Coronary artery (tissue), 2 donors: Measurements from ENCODE around the gene DOCK11.

Experiments
- DNase-seq: peaks from one replicate; pipeline ENCODE4 v3.0.0-alpha.2; 2017; ENCODE audit warnings: low spot score
- H3K27ac ChIP-seq, 2 donors: fragments of 200-600 bp; sonication (generic); one replicate each; pipeline ENCODE4 v1.5.1; 2016 to 2019
- H3K4me3 ChIP-seq: fragments of 200-600 bp; sonication (generic); 2 replicates; pipeline ENCODE4 v1.5.1; 2016; ENCODE audit warnings: mild to moderate bottlenecking, moderate library complexity
- TF ChIP-seq, protein P1 (sequence below): fragments of 200-600 bp; sonication (generic); IDR thresholded peaks from one replicate; pipeline ENCODE4 v1.5.1; 2019; ENCODE audit warnings: antibody characterized with exemption

DOCK11 gene

DNA sequence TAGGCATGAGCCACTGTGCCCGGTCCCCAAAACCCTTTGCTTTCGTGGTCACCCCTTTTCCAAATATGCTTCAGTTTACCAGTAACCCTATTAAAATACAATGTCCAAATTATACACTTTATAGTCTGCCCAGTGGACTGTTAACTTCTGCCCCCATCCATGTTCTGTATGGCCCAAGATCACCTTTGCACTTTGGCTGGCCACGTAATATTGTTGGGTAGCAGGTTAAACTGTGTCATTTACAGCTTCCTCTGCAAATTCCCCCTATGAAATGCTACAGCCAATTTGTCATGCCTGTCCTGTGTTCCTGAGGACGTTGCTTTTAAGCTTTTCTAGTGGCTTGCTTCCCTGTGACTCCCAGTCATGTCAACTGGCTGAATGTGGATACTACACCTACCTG is 130.7 kb downstream of the DOCK11 start:
- DNase-seq: no peak
- TF ChIP-seq, protein P1, sequence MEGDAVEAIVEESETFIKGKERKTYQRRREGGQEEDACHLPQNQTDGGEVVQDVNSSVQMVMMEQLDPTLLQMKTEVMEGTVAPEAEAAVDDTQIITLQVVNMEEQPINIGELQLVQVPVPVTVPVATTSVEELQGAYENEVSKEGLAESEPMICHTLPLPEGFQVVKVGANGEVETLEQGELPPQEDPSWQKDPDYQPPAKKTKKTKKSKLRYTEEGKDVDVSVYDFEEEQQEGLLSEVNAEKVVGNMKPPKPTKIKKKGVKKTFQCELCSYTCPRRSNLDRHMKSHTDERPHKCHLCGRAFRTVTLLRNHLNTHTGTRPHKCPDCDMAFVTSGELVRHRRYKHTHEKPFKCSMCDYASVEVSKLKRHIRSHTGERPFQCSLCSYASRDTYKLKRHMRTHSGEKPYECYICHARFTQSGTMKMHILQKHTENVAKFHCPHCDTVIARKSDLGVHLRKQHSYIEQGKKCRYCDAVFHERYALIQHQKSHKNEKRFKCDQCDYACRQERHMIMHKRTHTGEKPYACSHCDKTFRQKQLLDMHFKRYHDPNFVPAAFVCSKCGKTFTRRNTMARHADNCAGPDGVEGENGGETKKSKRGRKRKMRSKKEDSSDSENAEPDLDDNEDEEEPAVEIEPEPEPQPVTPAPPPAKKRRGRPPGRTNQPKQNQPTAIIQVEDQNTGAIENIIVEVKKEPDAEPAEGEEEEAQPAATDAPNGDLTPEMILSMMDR: no peak
- no peak overlapping the region for H3K27ac ChIP-seq
- no peak overlapping the region for H3K4me3 ChIP-seq

DNA sequence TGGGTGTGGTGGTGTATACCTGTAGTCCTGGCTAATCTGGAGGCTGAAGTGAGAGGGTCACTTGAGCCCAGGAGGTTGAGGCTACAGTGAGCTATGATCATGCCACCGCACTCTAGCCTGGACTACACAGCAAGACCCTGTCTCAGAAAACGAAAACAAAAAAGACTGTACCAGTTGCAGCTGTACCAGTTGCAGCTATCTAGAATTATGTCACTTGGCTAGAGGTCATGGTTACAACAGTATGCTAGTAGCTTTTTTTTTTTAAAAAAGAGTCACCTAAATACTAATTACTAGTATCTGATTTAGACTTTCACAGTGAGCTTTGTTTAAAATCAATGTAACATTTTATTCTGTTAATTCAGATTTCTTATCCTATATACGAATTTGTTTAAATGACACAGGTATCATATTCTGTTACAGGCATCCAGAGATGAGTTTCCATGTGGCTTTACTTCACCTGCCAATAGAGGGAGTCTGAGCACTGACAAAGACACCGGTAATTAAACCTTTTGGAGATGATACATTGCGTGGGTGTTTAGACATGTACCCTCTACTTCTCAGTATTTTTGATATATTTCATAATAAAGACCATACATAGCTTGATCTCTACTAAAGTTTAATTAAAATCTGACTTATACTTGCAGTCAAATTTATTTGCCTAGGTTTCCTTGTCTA is 131.6 kb downstream of the DOCK11 start:
- no peak overlapping the region for H3K27ac ChIP-seq
- no peak for DNase-seq
- H3K4me3 ChIP-seq: no peak overlapping the region
- TF ChIP-seq, protein P1: no peak

DNA sequence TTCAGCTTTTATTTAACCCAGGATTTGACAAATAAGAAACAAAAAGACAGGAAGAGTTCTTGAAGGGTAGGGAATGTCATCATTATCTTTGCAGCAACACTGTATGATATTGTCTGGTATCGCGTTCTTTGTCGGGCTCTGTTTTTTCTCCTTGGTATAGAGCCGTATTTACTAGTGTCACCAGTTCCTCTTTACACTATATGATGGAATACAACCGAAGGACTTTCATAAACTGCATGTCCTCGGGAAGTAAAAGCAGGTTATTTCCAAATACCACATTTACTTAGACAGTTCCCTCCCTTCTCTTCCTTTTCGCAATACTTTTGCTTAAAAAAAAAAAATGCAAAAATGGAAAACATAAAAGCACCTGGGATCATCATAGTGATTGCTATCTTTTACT is 135.2 kb downstream of the DOCK11 start:
- Histone ChIP-seq H3K4me3 (no peak overlapping the region), H3K27ac (no peak overlapping the region)
- TF ChIP-seq, protein P1: no peak
- no peak for DNase-seq

DNA sequence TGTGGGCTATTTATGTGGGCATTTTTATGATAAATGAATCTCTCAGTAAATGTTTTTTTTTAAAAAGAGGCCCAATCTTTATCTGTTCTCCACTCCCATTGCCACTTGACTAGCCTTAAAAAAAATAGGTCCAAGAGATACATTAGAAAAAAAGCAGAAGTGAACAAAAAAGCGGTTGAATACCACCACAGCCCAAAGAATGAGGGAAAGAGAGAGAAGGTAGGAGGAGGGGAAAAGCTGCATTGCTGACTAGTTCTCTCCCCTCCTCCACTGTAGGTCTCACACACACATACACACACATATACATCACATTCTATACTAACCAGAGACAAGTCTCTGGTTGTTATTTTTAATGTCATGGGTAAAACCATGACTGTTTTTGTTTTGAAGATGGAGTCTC is 136.0 kb downstream of the DOCK11 start:
- no peak for DNase-seq
- TF ChIP-seq, protein P1: no peak
- no peak overlapping the region for H3K4me3 ChIP-seq

DNA sequence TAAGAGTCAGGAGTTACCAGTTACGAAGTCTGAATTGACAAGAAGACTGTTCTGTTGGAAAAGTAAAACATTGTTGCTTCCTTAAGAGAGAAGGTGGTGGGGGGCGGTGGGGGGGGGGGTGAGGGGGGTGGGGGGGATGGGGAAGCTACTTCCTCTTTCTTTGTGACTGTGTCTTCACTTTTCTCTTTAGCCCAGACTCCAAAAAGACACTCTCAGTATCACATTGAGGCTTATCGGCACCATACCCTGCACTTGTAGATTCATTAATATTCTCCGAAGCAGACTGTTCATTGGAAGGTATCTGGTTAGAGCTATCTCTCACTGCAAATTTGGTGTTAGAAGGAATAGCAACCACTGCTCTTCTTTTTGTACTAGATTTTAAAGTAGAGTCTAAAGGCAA is 137.2 kb downstream of the DOCK11 start:
- Histone ChIP-seq H3K4me3 (no peak overlapping the region), H3K27ac (no peak overlapping the region)
- no peak for DNase-seq
- TF ChIP-seq, protein P1: no peak

More for the DNA sequence above, 136.0 kb downstream of the DOCK11 start:
- H3K27ac ChIP-seq: no peak overlapping the region

DNA sequence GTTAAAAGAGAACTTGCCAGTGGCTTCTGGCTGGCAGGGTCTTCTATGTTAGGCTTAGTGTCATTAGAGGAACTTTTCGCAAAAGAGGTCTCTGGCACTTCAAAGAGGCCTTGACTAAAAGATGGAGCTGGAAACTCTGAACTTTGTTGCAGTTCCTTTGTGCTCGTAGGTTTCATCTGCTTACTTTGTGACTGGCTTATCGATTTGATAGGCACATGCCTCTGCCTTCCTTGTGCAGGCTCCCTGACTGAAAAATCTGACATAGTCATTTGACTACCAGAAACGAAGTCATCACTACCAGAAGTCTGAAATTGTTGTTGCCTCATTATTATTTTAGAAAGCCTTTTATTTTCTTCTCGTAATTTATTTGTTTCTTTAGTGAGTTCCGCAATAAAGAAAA is 137.9 kb downstream of the DOCK11 start:
- Histone ChIP-seq H3K27ac (no peak overlapping the region), H3K4me3 (no peak overlapping the region)
- TF ChIP-seq, protein P1: no peak
- DNase-seq: no peak

DNA sequence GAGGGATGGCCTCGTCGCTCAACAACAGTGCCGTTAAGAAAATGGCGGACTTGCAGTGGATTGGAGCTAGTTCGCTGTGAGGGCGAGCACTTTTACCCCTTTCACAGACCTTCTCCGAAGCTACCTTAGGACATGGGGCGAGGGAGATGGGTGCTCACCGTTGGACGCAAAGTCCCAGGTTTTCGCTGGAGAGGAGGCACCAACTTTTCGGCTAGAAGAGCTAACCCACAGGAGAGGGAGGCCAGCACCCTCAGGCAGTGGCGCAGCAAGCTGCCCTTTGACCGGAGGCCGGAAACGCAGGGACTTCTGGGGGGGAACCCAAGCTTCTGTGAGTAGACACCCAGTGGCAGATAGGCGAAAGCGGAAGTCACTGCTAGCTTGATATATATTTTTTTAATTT is 138.7 kb downstream of the DOCK11 start:
- Histone ChIP-seq H3K4me3 (no peak overlapping the region), H3K27ac (no peak overlapping the region)
- TF ChIP-seq, protein P1: no peak
- DNase-seq: no peak
